GM23338 (cell line): ENCODE measurements around the gene ACSBG1. TPM values are rescaled to one million over a fixed set of nuclear protein-coding genes. Genes with fewer than 3 reads are reported as not detected.

Experiments
- ATAC-seq: fragments of 200-7000 bp; cut with Tn5 transposase; 3 replicates; pipeline ENCODE4 v1.9.1; 2020
- DNase-seq: peaks from one replicate; pipeline ENCODE4 v3.0.0-alpha.2; 2015; ENCODE audit warnings: low spot score
- H2AFZ ChIP-seq: fragments of 200-600 bp; sonication (generic); 2 replicates; pipeline ENCODE4 v1.8.0; 2016; ENCODE audit warnings: antibody characterized with exemption, mild to moderate bottlenecking, moderate library complexity
- H3F3A ChIP-seq: fragments of 200-600 bp; sonication (generic); replicated peaks from 2 replicates; pipeline ENCODE4 v1.8.0; 2017; ENCODE audit warnings: antibody characterized with exemption, mixed run types, low read depth
- H3K27ac ChIP-seq: fragments of 200-600 bp; sonication (generic); 2 replicates; pipeline ENCODE4 v1.6.1; 2016; ENCODE audit warnings: low read depth
- H3K27me3 ChIP-seq: fragments of 200-600 bp; sonication (generic); 2 replicates; pipeline ENCODE4 v1.8.0; 2016; ENCODE audit warnings: mild to moderate bottlenecking, mixed run types, moderate library complexity; ENCODE audit not compliant: insufficient read depth
- H3K36me3 ChIP-seq: fragments of 200-600 bp; sonication (generic); 2 replicates; pipeline ENCODE4 v1.8.0; 2016; ENCODE audit warnings: mild to moderate bottlenecking; ENCODE audit not compliant: insufficient read depth
- H3K4me1 ChIP-seq: fragments of 200-600 bp; sonication (generic); 2 replicates; pipeline ENCODE4 v1.8.0; 2016; ENCODE audit warnings: mild to moderate bottlenecking, moderate library complexity; ENCODE audit not compliant: insufficient read depth
- H3K4me2 ChIP-seq: fragments of 200-600 bp; sonication (generic); 2 replicates; pipeline ENCODE4 v1.7.1; 2017; ENCODE audit warnings: mixed run types
- H3K4me3 ChIP-seq: fragments of 200-600 bp; sonication (generic); 2 replicates; pipeline ENCODE4 v1.6.1; 2016; ENCODE audit warnings: mixed run types
- H3K79me2 ChIP-seq: fragments of 200-600 bp; sonication (generic); replicated peaks from 2 replicates; pipeline ENCODE4 v1.8.0; 2017; ENCODE audit warnings: mild to moderate bottlenecking; ENCODE audit not compliant: insufficient read depth
- H3K9me2 ChIP-seq: fragments of 200-600 bp; sonication (generic); 2 replicates; pipeline ENCODE4 v1.8.0; 2017; ENCODE audit not compliant: insufficient read depth
- H4K20me1 ChIP-seq: fragments of 200-600 bp; sonication (generic); replicated peaks from 2 replicates; pipeline ENCODE4 v1.8.0; 2017; ENCODE audit warnings: mild to moderate bottlenecking; ENCODE audit not compliant: insufficient read depth
- H3K27ac Mint-ChIP-seq: 2 replicates; pipeline ENCODE4 v1.8.0; 2020; ENCODE audit warnings: inconsistent platforms, mild to moderate bottlenecking, moderate library complexity, mixed read lengths
- H3K27me3 Mint-ChIP-seq: 3 replicates; pipeline ENCODE4 v1.8.0; 2022; ENCODE audit warnings: low read depth, mild to moderate bottlenecking, moderate library complexity, mixed read lengths, inconsistent platforms; ENCODE audit not compliant: insufficient read depth, poor library complexity
- H3K36me3 Mint-ChIP-seq: 3 replicates; pipeline ENCODE4 v1.8.0; 2021; ENCODE audit warnings: low read depth, mild to moderate bottlenecking, inconsistent platforms, moderate library complexity, mixed read lengths
- H3K4me1 Mint-ChIP-seq: 3 replicates; pipeline ENCODE4 v1.8.0; 2020; ENCODE audit warnings: mild to moderate bottlenecking, inconsistent platforms, mixed read lengths
- H3K4me3 Mint-ChIP-seq: 3 replicates; pipeline ENCODE4 v1.8.0; 2021; ENCODE audit warnings: moderate library complexity, mild to moderate bottlenecking, inconsistent platforms, mixed read lengths
- H3K9me3 Mint-ChIP-seq: 3 replicates; pipeline ENCODE4 v1.8.0; 2020; ENCODE audit warnings: moderate library complexity, mild to moderate bottlenecking, inconsistent platforms, mixed read lengths
- CREB1 ChIP-seq: fragments of 250-450 bp; sonication (Bioruptor Pico); IDR thresholded peaks from 2 replicates; pipeline ENCODE4 v1.5.0; 2020; ENCODE audit warnings: low read depth, mild to moderate bottlenecking, moderate library complexity
- EZH2phosphoT487 ChIP-seq: fragments of 200-600 bp; sonication (generic); IDR thresholded peaks from one replicate; pipeline ENCODE4 v1.8.1; 2018; ENCODE audit warnings: antibody characterized with exemption; ENCODE audit not compliant: unreplicated experiment
- NANOG ChIP-seq: IDR thresholded peaks from 2 replicates; pipeline ENCODE4 v1.6.1; 2016; ENCODE audit warnings: antibody characterized with exemption, borderline replicate concordance
- STAT1 ChIP-seq: IDR thresholded peaks from one replicate; pipeline ENCODE4 v1.6.1; 2016; ENCODE audit warnings: antibody characterized with exemption; ENCODE audit not compliant: unreplicated experiment
- polyA plus RNA-seq: library from polyadenylated mRNA; unstranded; fragments of >200 nt; fragmentation: Nextera tagmentation; extraction: Ambion mirVana; gene quantifications from 2 replicates; pipeline ENCODE4 v1.2.1, GENCODE V29; 2016
- total RNA-seq: library from RNA; depleted of rRNA; stranded (reverse); fragments of >200 nt; shearing (Covaris generic); gene quantifications from 2 replicates; pipeline ENCODE4 v1.2.3, GENCODE V29; 2014
- TF ChIP-seq, protein P1 (sequence below), 2 experiments: fragments of 200-600 bp in 1 of 2; sonication (generic) in 1 of 2; conservative IDR thresholded peaks; 2 replicates each; pipeline versions ENCODE4 v1.5.1 to v1.6.1; 2016 to 2017; ENCODE audit warnings: antibody characterized with exemption in 2 of 2, low read depth in 2 of 2, mild to moderate bottlenecking in 2 of 2, moderate library complexity in 1 of 2
- TF ChIP-seq, protein P2 (sequence below): fragments of 250-450 bp; sonication (Bioruptor Pico); IDR thresholded peaks from 2 replicates; pipeline ENCODE4 v1.5.0; 2020; ENCODE audit warnings: mild to moderate bottlenecking, moderate library complexity

Gene ACSBG1
- total and polyA plus RNA-seq, 2 experiments from 2014 or later = 1.9 to 10.0 TPM

DNA sequence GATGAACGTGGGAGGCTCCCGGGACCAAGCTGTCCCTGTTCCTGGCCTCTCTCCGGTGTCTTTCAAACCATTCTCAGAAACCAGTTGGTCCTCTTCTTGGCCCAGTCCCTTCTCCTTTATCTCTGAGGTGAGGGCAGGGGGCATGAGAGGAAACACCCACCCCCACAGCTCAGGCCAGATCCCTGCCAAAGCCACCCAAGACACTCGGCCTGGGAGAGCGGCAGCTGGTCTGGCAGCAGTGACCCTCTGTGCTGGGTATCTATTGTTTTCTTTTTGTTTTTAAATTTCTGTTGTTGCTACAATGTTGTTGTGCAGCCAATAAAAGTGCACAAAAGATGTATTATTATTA lies 27.3 kb downstream of the ACSBG1 start:
- Histone ChIP-seq H3K9me2 (no peaks in the 10 kb centered on the region), H2AFZ (no peak overlapping the region), H3K27me3 (no peaks in the 10 kb centered on the region), H3K4me2 (no peak overlapping the region), H3K79me2 (no peaks in the 10 kb centered on the region), H3K4me1 (no peaks in the 10 kb centered on the region), H3K27ac (no peak overlapping the region), H4K20me1 (no peaks in the 10 kb centered on the region), H3K36me3 (no peaks in the 10 kb centered on the region), H3F3A (no peaks in the 10 kb centered on the region), H3K4me3 (no peak overlapping the region)
- Mint-ChIP-seq H3K9me3 (no peaks in the 10 kb centered on the region), H3K36me3 (no peaks in the 10 kb centered on the region), H3K27me3 (peaks cover 9% of the 10 kb centered on the region), H3K4me3 (no peak overlapping the region), H3K4me1 (peaks cover 7% of the 10 kb centered on the region), H3K27ac (no peak overlapping the region)
- TF ChIP-seq, protein P1, sequence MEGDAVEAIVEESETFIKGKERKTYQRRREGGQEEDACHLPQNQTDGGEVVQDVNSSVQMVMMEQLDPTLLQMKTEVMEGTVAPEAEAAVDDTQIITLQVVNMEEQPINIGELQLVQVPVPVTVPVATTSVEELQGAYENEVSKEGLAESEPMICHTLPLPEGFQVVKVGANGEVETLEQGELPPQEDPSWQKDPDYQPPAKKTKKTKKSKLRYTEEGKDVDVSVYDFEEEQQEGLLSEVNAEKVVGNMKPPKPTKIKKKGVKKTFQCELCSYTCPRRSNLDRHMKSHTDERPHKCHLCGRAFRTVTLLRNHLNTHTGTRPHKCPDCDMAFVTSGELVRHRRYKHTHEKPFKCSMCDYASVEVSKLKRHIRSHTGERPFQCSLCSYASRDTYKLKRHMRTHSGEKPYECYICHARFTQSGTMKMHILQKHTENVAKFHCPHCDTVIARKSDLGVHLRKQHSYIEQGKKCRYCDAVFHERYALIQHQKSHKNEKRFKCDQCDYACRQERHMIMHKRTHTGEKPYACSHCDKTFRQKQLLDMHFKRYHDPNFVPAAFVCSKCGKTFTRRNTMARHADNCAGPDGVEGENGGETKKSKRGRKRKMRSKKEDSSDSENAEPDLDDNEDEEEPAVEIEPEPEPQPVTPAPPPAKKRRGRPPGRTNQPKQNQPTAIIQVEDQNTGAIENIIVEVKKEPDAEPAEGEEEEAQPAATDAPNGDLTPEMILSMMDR (conservative IDR thresholded peaks at IDR 0.05; ENCODE audit: low read depth in 2 of 2) = no peak
- TF ChIP-seq NANOG (no peak), STAT1 (no peak), EZH2phosphoT487 (no peak), CREB1 (no peak)
- TF ChIP-seq, protein P2, sequence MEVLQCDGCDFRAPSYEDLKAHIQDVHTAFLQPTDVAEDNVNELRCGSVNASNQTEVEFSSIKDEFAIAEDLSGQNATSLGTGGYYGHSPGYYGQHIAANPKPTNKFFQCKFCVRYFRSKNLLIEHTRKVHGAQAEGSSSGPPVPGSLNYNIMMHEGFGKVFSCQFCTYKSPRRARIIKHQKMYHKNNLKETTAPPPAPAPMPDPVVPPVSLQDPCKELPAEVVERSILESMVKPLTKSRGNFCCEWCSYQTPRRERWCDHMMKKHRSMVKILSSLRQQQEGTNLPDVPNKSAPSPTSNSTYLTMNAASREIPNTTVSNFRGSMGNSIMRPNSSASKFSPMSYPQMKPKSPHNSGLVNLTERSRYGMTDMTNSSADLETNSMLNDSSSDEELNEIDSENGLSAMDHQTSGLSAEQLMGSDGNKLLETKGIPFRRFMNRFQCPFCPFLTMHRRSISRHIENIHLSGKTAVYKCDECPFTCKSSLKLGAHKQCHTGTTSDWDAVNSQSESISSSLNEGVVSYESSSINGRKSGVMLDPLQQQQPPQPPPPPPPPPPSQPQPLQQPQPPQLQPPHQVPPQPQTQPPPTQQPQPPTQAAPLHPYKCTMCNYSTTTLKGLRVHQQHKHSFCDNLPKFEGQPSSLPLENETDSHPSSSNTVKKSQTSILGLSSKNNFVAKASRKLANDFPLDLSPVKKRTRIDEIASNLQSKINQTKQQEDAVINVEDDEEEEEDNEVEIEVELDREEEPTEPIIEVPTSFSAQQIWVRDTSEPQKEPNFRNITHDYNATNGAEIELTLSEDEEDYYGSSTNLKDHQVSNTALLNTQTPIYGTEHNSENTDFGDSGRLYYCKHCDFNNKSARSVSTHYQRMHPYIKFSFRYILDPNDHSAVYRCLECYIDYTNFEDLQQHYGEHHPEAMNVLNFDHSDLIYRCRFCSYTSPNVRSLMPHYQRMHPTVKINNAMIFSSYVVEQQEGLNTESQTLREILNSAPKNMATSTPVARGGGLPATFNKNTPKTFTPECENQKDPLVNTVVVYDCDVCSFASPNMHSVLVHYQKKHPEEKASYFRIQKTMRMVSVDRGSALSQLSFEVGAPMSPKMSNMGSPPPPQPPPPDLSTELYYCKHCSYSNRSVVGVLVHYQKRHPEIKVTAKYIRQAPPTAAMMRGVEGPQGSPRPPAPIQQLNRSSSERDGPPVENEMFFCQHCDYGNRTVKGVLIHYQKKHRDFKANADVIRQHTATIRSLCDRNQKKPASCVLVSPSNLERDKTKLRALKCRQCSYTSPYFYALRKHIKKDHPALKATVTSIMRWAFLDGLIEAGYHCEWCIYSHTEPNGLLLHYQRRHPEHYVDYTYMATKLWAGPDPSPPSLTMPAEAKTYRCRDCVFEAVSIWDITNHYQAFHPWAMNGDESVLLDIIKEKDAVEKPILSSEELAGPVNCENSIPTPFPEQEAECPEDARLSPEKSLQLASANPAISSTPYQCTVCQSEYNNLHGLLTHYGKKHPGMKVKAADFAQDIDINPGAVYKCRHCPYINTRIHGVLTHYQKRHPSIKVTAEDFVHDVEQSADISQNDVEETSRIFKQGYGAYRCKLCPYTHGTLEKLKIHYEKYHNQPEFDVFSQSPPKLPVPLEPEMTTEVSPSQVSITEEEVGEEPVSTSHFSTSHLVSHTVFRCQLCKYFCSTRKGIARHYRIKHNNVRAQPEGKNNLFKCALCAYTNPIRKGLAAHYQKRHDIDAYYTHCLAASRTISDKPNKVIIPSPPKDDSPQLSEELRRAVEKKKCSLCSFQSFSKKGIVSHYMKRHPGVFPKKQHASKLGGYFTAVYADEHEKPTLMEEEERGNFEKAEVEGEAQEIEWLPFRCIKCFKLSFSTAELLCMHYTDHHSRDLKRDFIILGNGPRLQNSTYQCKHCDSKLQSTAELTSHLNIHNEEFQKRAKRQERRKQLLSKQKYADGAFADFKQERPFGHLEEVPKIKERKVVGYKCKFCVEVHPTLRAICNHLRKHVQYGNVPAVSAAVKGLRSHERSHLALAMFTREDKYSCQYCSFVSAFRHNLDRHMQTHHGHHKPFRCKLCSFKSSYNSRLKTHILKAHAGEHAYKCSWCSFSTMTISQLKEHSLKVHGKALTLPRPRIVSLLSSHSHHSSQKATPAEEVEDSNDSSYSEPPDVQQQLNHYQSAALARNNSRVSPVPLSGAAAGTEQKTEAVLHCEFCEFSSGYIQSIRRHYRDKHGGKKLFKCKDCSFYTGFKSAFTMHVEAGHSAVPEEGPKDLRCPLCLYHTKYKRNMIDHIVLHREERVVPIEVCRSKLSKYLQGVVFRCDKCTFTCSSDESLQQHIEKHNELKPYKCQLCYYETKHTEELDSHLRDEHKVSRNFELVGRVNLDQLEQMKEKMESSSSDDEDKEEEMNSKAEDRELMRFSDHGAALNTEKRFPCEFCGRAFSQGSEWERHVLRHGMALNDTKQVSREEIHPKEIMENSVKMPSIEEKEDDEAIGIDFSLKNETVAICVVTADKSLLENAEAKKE (CRISPR knock-in tag) = no peak
- no peak for ATAC-seq
- no peak for DNase-seq
